GM12878 (cell line): ENCODE measurements around the gene PDLIM4. TPM values are rescaled to one million over a fixed set of nuclear protein-coding genes. Genes with fewer than 3 reads are reported as not detected.

Experiments
- ATAC-seq: fragments of 200-7000 bp; cut with Tn5 transposase; 3 replicates; pipeline ENCODE4 v1.9.1; 2020; ENCODE audit warnings: mild to moderate bottlenecking, moderate library complexity
- BruUV-seq: library from RNA; stranded (reverse); fragments of 400-500 nt; replicated peaks from 2 replicates; lab custom pipeline; 2021; lab: Mats Ljungman, UMichigan
- CTCF ChIA-PET: fragments of 300-600 bp; sonication (Branson Sonifier 250); formaldehyde crosslinking; extraction: SDS; loops from one replicate; lab custom pipeline; 2021; ENCODE audit warnings: inconsistent platforms; lab: Yijun Ruan, JAX
- POLR2A ChIA-PET: fragments of 350-600 bp; formaldehyde crosslinking; extraction: SDS; loops from one replicate; lab custom pipeline; 2021; ENCODE audit warnings: inconsistent platforms; lab: Charles Lee
- RAD21 ChIA-PET: fragments of 300-600 bp; sonication (Branson Sonifier 250); formaldehyde crosslinking; loops from one replicate; lab custom pipeline; 2023; ENCODE audit warnings: antibody characterized with exemption; ENCODE audit not compliant: unreplicated experiment; lab: Charles Lee
- SMC1A ChIA-PET: fragments of 300-600 bp; sonication (Branson Sonifier 250); formaldehyde crosslinking; loops from one replicate; lab custom pipeline; 2023; ENCODE audit not compliant: unreplicated experiment, uncharacterized antibody; lab: Charles Lee
- DNase-seq: peaks from one replicate; pipeline ENCODE4 v3.0.0-alpha.2; 2011; ENCODE audit warnings: low read depth, low spot score
- FAIRE-seq: peaks from 3 replicates; lab custom pipeline; 2011; peaks lifted over from hg19 to GRCh38; lab: Jason Lieb, UNC
- H2AFZ ChIP-seq: 2 replicates; pipeline ENCODE4 v1.6.0; 2011; ENCODE audit warnings: low read depth, low read length, control low read depth; ENCODE audit not compliant: control insufficient read depth
- H3K27ac ChIP-seq: 2 replicates; pipeline ENCODE4 v1.5.1; 2011; ENCODE audit warnings: control low read depth; ENCODE audit not compliant: control insufficient read depth, insufficient read depth
- H3K27me3 ChIP-seq, 2 experiments: replicated peaks in 1 of 2; 2 replicates each; pipeline versions ENCODE4 v1.6.0 to v1.6.1; 2011; ENCODE audit warnings: low read length in 1 of 2; ENCODE audit not compliant: control insufficient read depth in 2 of 2, insufficient read depth in 2 of 2
- H3K36me3 ChIP-seq, 2 experiments: 2 replicates each; pipeline ENCODE4 v1.5.1; 2011; ENCODE audit warnings: low read length in 1 of 2; ENCODE audit not compliant: control insufficient read depth in 2 of 2, insufficient read depth in 2 of 2
- H3K4me1 ChIP-seq: 2 replicates; pipeline ENCODE4 v1.6.1; 2011; ENCODE audit warnings: mild to moderate bottlenecking, low read length, moderate library complexity, mixed read lengths; ENCODE audit not compliant: control insufficient read depth, insufficient read depth
- H3K4me2 ChIP-seq: 2 replicates; pipeline ENCODE4 v1.6.0; 2011; ENCODE audit warnings: control low read depth; ENCODE audit not compliant: control insufficient read depth, insufficient read depth
- H3K4me3 ChIP-seq: fragments of 200-600 bp; sonication (generic); 2 replicates; pipeline ENCODE4 v1.5.1; 2016
- H3K79me2 ChIP-seq: 2 replicates; pipeline ENCODE4 v1.6.0; 2011; ENCODE audit warnings: low read length; ENCODE audit not compliant: control insufficient read depth, insufficient read depth
- H3K9ac ChIP-seq: 2 replicates; pipeline ENCODE4 v1.8.0; 2011; ENCODE audit warnings: low read length, control low read depth, mixed read lengths; ENCODE audit not compliant: control insufficient read depth, insufficient read depth
- H3K9me3 ChIP-seq: replicated peaks from 3 replicates; pipeline ENCODE4 v1.5.1; 2011; ENCODE audit warnings: mild to moderate bottlenecking, low read length; ENCODE audit not compliant: control insufficient read depth, insufficient read depth
- H4K20me1 ChIP-seq: 2 replicates; pipeline ENCODE4 v1.6.0; 2011; ENCODE audit not compliant: control insufficient read depth, insufficient read depth
- BRCA1 ChIP-seq: IDR thresholded peaks from 2 replicates; pipeline ENCODE4 v1.6.1; 2011; ENCODE audit warnings: low read depth, low read length, improper control_type of control experiment
- CBFB ChIP-seq: IDR thresholded peaks from 2 replicates; pipeline ENCODE4 v1.6.1; 2016; ENCODE audit warnings: antibody characterized with exemption, low read depth
- CHD1 ChIP-seq: IDR thresholded peaks from 2 replicates; pipeline ENCODE4 v1.6.1; 2012; ENCODE audit warnings: low read depth, low read length, improper control_type of control experiment
- CUX1 ChIP-seq: IDR thresholded peaks from 2 replicates; pipeline ENCODE4 v1.6.1; 2012; ENCODE audit warnings: improper control_type of control experiment, low read depth, low read length; ENCODE audit not compliant: insufficient replicate concordance
- GATAD2B ChIP-seq: fragments of 450-650 bp; conservative IDR thresholded peaks from 2 replicates; pipeline ENCODE4 v1.6.1; 2017; ENCODE audit warnings: low read depth, mild to moderate bottlenecking, moderate library complexity
- NRF1 ChIP-seq: conservative IDR thresholded peaks from 2 replicates; pipeline ENCODE4 v1.6.1; 2011; ENCODE audit warnings: mild to moderate bottlenecking, low read depth, low read length, improper control_type of control experiment
- RAD21 ChIP-seq: IDR thresholded peaks from 2 replicates; pipeline ENCODE4 v1.6.1; 2011; ENCODE audit warnings: mild to moderate bottlenecking, low read depth, low read length, moderate library complexity; ENCODE audit not compliant: insufficient read depth
- SRF ChIP-seq, 2 experiments: IDR thresholded peaks; 2 replicates each; pipeline ENCODE4 v1.6.1; 2011; ENCODE audit warnings: low read depth in 2 of 2, low read length in 2 of 2, mild to moderate bottlenecking in 1 of 2, moderate library complexity in 1 of 2
- WGBS: methylation state at CpG from one replicate; pipeline ENCODE4 v1.1.6; 2016; ENCODE audit warnings: low lambda C conversion rate; ENCODE audit not compliant: insufficient replicate concordance, insufficient coverage; ENCODE audit errors: missing lambda C conversion rate; 5-methylcytosine and 5-hydroxymethylcytosine counted together
- in situ Hi-C: fragments of 300-500 bp; cut with MboI; formaldehyde crosslinking; loops from 9 replicates; pipeline ENCODE4 v1.14.3; 2018; ENCODE audit warnings: mixed read lengths
- intact Hi-C: fragments of 100-400 bp; cut with micrococcal nuclease; formaldehyde crosslinking; loops from one replicate; pipeline ENCODE4 v1.14.2; 2022; ENCODE audit not compliant: unreplicated experiment
- polyA plus RNA-seq, 11 experiments: library from polyadenylated mRNA; depleted of rRNA in 4 of 11; unstranded in 6 of 11; stranded (reverse) in 5 of 11; fragments of >200 nt; fragmentation: Nextera tagmentation in 4 of 11; fragmentation: Illumina TruSeq in 1 of 11; extraction: Ambion mirVana in 4 of 11; extraction: Trizol in 1 of 11; gene quantifications; 1 replicate in 1 of 11; 2 replicates in 10 of 11; pipeline versions ENCODE4 v1.2.1 to v1.2.3, GENCODE V29; 2011 to 2016; ENCODE audit warnings: inconsistent platforms in 2 of 11, missing spikeins in 2 of 11, low read depth in 1 of 11
- total RNA-seq, 4 experiments: library from RNA; depleted of rRNA in 3 of 4; stranded (reverse); fragments of >200 nt in 3 of 4; fragmentation: Illumina TruSeq in 1 of 4; extraction: Trizol in 1 of 4; gene quantifications; 2 replicates each; pipeline versions ENCODE4 v1.2.1 to v1.2.3, GENCODE V29; 2013 to 2021

PDLIM4 gene
- total and polyA plus RNA-seq, 10 of the 15 experiments (the other 5 are each of a cell fraction or from before 2014, with no cell fraction given), result 0.13 to 1.7 (median 0.39) TPM; not detected in 3

- in situ Hi-C loops (no loop called here), intact Hi-C loops (no loop called here)
- ChIA-PET POLR2A (no interaction called here), RAD21 (interaction anchor here (0.5 kb wide), 1 partner anchor 24 kb away, joined by 4 read pairs; no protein-coding TSS in a partner anchor), SMC1A (interaction anchor here (1.0 to 1.3 kb wide), 2 partner anchors 18 to 78 kb away, joined by 3 to 4 read pairs; no protein-coding TSS in a partner anchor), CTCF (interaction anchor here (0.9 to 3.0 kb wide), 2 partner anchors 77 to 126 kb away, joined by 3 to 10 read pairs; no protein-coding TSS in a partner anchor)
- H3K27me3 ChIP-seq, result no peaks in the 10 kb centered on the region; a peak in 1 of 4 replicates
- no peak overlapping the region for H2AFZ ChIP-seq
- no peaks in the 10 kb centered on the region for H3K9me3 ChIP-seq
- ATAC-seq (no peak), DNase-seq (no peak), FAIRE-seq (no peak)
- no peak overlapping the region for H3K4me3 ChIP-seq
- WGBS, result 53% methylated on average over 5 of the region's 5 CpGs
- H4K20me1 ChIP-seq, result no peaks in the 10 kb centered on the region
- H3K27ac ChIP-seq, result no peak overlapping the region
- no peaks in the 10 kb centered on the region for H3K4me1 ChIP-seq
- TF ChIP-seq NRF1 (no peak), SRF (IDR thresholded peaks at IDR 0.05; ENCODE audit: low read depth in 2 of 2, low read length in 2 of 2) (no peak), RAD21 (peak; percentile 17; the same call in 1 of the 2 replicates)
- H3K4me2 ChIP-seq, result no peak overlapping the region
- no TSS peak for BruUV-seq
- H3K36me3 ChIP-seq, result no peaks in the 10 kb centered on the region
- no peaks in the 10 kb centered on the region for H3K79me2 ChIP-seq
- no peak overlapping the region for H3K9ac ChIP-seq
Measured at GRCh38 chr5:132315529-132316067, 58.1 kb downstream of the PDLIM4 start.

GRCh38 chr5:132319975-132320374 is 62.5 kb downstream of the PDLIM4 start:
- SMC1A ChIA-PET, result interaction anchor here (1.2 to 3.6 kb wide), 2 partner anchors 13 to 16 kb away, joined by 3 to 10 read pairs; no protein-coding TSS in a partner anchor
- ATAC-seq (no peak), FAIRE-seq (no peak), DNase-seq (no peak)
- Histone ChIP-seq H3K9me3 (no peaks in the 10 kb centered on the region), H3K27ac (no peak overlapping the region), H2AFZ (no peak overlapping the region), H3K27me3 (peaks cover 0 to 2% of the 10 kb centered on the region in 2 experiments; a peak in 1 of 4 replicates), H3K4me1 (no peaks in the 10 kb centered on the region), H4K20me1 (no peaks in the 10 kb centered on the region), H3K4me3 (no peak overlapping the region), H3K9ac (no peak overlapping the region), H3K36me3 (no peaks in the 10 kb centered on the region), H3K4me2 (no peak overlapping the region), H3K79me2 (no peaks in the 10 kb centered on the region)
- in situ Hi-C loops, result no loop called here
- POLR2A ChIA-PET, result no interaction called here
- intact Hi-C loops, result no loop called here
- BruUV-seq, result no TSS peak
- 6% methylated on average over 1 of the region's 1 CpG for WGBS
- CTCF ChIA-PET, result interaction anchor here (2.3 kb wide), 1 partner anchor 82 kb away, joined by 4 read pairs; no protein-coding TSS in a partner anchor
- RAD21 ChIA-PET, result no interaction called here
- TF ChIP-seq CHD1 (no peak), CBFB (no peak), RAD21 (no peak), BRCA1 (no peak), GATAD2B (no peak), CUX1 (no peak)
